OCI-LY3 (cell line): ENCODE results near the gene GIMAP6.
"Not testable (repeated sequence)": the region's sequence is repeated elsewhere in the genome, so short reads cannot be mapped to it uniquely, and the experiment has no call there.

ENCODE experiments used
- CTCF ChIP-seq: fragments of 200-600, 300-600 bp; sonication (generic); IDR thresholded peaks from 2 replicates; pipeline ENCODE4 v1.5.1; 2014; ENCODE audit warnings: antibody characterized with exemption, low read length, low read depth
- EZH2phosphoT487 ChIP-seq: fragments of 200-600 bp; shearing (Covaris generic); IDR thresholded peaks from 2 replicates; pipeline ENCODE4 v1.6.1; 2018; ENCODE audit warnings: antibody characterized with exemption, mixed run types, low read depth

DNA sequence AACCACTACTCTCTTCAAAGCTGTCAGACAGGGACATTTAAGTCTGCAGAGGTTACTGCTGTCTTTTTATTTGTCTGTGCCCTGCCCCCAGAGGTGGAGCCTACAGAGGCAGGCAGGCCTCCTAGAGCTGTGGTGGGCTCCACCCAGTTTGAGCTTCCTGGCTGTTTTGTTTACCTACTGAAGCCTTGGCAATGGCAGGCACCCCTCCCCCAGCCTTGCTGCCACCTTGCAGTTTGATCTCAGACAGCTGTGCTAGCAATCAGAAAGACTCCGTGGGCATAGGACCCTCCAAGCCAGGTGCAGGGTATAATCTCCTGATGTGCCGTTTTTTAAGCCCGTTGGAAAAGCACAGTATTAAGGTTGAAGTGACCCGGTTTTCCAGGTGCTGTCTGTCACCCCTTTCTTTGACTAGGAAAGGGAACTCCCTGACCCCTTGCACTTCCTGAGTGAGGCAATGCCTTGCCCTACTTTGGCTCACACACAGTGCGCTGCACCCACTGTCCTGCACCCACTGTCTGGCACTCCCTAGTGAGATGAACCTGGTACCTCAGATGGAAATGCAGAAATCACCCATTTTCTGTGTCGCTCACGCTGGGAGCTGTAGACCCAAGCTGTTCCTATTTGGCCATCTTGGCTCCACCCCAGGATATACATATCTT is 52.1 kb downstream of the GIMAP6 start:
- TF ChIP-seq CTCF, EZH2phosphoT487: not testable (repeated sequence)
